Activated CD8-positive, alpha-beta T cell treated with anti-CD3 and anti-CD28 coated beads for 36 hours (primary cell): ENCODE results near the gene MANBA. TPM values are rescaled to one million over a fixed set of nuclear protein-coding genes. Genes with fewer than 3 reads are reported as not detected.
"Not testable (repeated sequence)": the region's sequence is repeated elsewhere in the genome, so short reads cannot be mapped to it uniquely, and the experiment has no call there.

Experiments used
- ATAC-seq: fragments of 200-7000 bp; cut with Tn5 transposase; one replicate; pipeline ENCODE4 v1.10.0; 2021; ENCODE audit warnings: mild to moderate bottlenecking, moderate library complexity
- CTCF ChIA-PET: fragments of 350-600 bp; sonication (Branson Sonifier 250); formaldehyde crosslinking; loops from one replicate; lab custom pipeline; 2021; ENCODE audit warnings: antibody characterized with exemption; lab: Charles Lee
- POLR2A ChIA-PET: fragments of 350-600 bp; sonication (Branson Sonifier 250); formaldehyde crosslinking; loops from one replicate; lab custom pipeline; 2021; ENCODE audit warnings: antibody characterized with exemption; lab: Charles Lee
- DNase-seq: peaks from one replicate; pipeline ENCODE4 v3.0.0-alpha.2; 2020
- H3K27ac Mint-ChIP-seq: one replicate; pipeline ENCODE4 v1.8.0; 2021; ENCODE audit warnings: mild to moderate bottlenecking, mixed read lengths
- H3K27me3 Mint-ChIP-seq: one replicate; pipeline ENCODE4 v1.8.0; 2021; ENCODE audit warnings: mixed read lengths
- H3K36me3 Mint-ChIP-seq: one replicate; pipeline ENCODE4 v1.8.0; 2021; ENCODE audit warnings: low read depth, mixed read lengths
- H3K4me1 Mint-ChIP-seq: one replicate; pipeline ENCODE4 v1.8.0; 2021; ENCODE audit warnings: low read depth, mixed read lengths
- H3K4me3 Mint-ChIP-seq: one replicate; pipeline ENCODE4 v1.8.0; 2021; ENCODE audit warnings: mild to moderate bottlenecking, moderate library complexity, mixed read lengths
- H3K9me3 Mint-ChIP-seq: one replicate; pipeline ENCODE4 v1.8.0; 2021; ENCODE audit warnings: mixed read lengths
- intact Hi-C: fragments of 100-400 bp; cut with micrococcal nuclease; formaldehyde crosslinking; loops from one replicate; pipeline ENCODE4 v1.10.0; 2022
- total RNA-seq, 2 experiments: library from RNA; stranded (reverse); gene quantifications; one replicate each; pipeline ENCODE4 v1.2.3, GENCODE V29; 2021
- TF ChIP-seq, protein P1 (sequence below): fragments of 200-600 bp; IDR thresholded peaks from one replicate; pipeline ENCODE4 v1.8.0; 2022; ENCODE audit warnings: antibody characterized with exemption, mild to moderate bottlenecking

Gene MANBA
- total RNA-seq, 2 experiments from 2014 or later, result 14.5 to 16.3 TPM

DNA sequence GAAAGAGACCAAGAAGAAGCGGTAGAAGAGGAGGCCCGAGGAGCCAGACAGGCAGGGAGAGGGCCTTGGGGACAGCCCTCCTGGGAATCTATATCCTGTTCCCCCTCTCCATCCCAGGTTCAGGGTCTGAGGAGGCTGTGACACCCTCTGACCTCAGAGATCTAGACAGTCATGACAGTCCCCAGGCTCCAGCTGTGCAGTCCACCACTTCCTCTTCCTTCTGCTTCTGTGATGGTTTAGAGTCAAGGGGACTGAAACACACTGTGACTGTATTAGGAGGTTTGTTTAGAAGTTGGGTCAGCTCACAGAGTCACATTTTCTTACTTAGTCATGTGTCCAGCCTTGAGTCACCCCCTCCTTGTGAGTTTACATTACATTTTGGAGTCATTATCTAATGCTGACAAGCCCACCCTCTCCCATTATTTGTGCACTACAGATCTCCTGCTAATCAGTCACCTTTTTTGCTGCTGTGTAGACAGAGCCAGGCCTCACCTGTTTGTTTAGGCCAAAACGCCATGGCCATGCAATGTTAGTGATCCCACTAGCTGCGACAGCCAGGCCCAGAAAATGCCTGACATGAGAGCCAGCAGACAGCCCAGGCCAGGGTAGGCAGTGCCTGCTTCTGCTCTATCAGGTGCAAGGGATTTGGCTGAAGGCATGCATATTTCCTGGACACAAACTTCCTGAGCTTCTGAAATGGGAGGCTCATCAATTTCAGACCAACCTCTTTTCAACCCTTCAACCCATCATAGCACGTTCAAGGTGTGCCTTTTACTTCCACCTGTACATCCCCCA is 26.0 kb downstream of the MANBA start:
- H3K4me1 Mint-ChIP-seq, result peaks cover 34% of the 10 kb centered on the region
- DNase-seq (peak; percentile 41), ATAC-seq (peak; percentile 92)
- peaks cover 22% of the 10 kb centered on the region for H3K9me3 Mint-ChIP-seq
- no peak overlapping the region for H3K4me3 Mint-ChIP-seq
- TF ChIP-seq, protein P1, sequence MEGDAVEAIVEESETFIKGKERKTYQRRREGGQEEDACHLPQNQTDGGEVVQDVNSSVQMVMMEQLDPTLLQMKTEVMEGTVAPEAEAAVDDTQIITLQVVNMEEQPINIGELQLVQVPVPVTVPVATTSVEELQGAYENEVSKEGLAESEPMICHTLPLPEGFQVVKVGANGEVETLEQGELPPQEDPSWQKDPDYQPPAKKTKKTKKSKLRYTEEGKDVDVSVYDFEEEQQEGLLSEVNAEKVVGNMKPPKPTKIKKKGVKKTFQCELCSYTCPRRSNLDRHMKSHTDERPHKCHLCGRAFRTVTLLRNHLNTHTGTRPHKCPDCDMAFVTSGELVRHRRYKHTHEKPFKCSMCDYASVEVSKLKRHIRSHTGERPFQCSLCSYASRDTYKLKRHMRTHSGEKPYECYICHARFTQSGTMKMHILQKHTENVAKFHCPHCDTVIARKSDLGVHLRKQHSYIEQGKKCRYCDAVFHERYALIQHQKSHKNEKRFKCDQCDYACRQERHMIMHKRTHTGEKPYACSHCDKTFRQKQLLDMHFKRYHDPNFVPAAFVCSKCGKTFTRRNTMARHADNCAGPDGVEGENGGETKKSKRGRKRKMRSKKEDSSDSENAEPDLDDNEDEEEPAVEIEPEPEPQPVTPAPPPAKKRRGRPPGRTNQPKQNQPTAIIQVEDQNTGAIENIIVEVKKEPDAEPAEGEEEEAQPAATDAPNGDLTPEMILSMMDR, result no peak
- H3K27me3 Mint-ChIP-seq, result no peaks in the 10 kb centered on the region
- intact Hi-C loops, result no loop called here
- ChIA-PET CTCF (no interaction called here), POLR2A (interaction anchor here (0.5 to 1.3 kb wide), 3 partner anchors 11 to 68 kb away, joined by 3 read pairs; no protein-coding TSS in a partner anchor)
- H3K36me3 Mint-ChIP-seq, result peaks cover 40% of the 10 kb centered on the region
- peak overlapping the region; percentile 40 for H3K27ac Mint-ChIP-seq

DNA sequence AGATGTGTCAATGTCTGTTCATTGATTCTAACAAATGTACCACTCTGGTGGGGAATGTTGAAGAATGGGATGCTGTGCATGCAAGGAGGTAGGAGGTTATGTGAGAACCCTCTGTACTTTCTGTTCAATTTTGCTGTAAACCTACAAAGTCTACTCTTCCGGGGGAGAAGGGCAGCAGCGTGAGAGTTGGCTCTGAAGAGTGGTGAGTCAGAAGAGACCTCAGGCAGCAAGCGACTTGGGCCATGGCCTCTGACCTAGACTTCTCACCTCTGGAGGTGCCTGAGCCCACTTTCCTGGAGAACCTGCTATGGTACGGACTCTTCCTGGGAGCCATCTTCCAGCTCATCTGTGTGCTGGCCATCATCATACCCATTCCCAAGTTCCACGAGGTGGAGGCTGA is 26.7 kb downstream of the MANBA start:
- POLR2A ChIA-PET, result no interaction called here
- peaks cover 18% of the 10 kb centered on the region for H3K9me3 Mint-ChIP-seq
- H3K27me3 Mint-ChIP-seq, result no peaks in the 10 kb centered on the region
- intact Hi-C loops, result no loop called here
- ATAC-seq, result peak; percentile 11
- DNase-seq, result no peak
- H3K4me3 Mint-ChIP-seq, result no peak overlapping the region
- H3K36me3 Mint-ChIP-seq, result peaks cover 37% of the 10 kb centered on the region
- H3K27ac Mint-ChIP-seq, result peak overlapping the region; percentile 40
- CTCF ChIA-PET, result no interaction called here
- TF ChIP-seq, protein P1, result no peak
- peaks cover 33% of the 10 kb centered on the region for H3K4me1 Mint-ChIP-seq

DNA sequence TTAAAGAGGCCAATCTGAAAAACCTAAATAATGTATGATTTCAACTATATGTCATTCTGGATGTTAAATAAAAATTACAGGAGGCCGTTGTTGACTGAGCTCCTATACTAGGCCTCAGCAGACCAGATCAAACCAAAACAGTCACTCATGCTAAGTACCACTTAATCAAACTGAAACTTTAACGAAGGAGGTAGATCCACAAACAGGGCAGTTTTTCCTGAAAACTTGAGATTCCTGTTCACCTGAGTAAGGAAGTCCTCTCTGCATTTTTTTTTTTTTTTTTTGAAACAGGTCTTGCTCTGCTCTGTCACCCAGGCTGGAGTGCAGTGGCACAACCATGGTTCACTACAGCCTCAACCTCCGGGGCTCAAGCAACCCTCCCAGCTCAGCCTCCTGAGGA is 27.7 kb downstream of the MANBA start:
- Mint-ChIP-seq H3K4me3 (no peak overlapping the region), H3K27me3 (no peaks in the 10 kb centered on the region), H3K27ac (no peak overlapping the region), H3K4me1 (peaks cover 25% of the 10 kb centered on the region), H3K36me3 (peaks cover 30% of the 10 kb centered on the region), H3K9me3 (peaks cover 13% of the 10 kb centered on the region)
- POLR2A ChIA-PET, result no interaction called here
- TF ChIP-seq, protein P1, result no peak
- intact Hi-C loops, result no loop called here
- DNase-seq (no peak), ATAC-seq (no peak)
- CTCF ChIA-PET, result no interaction called here

DNA sequence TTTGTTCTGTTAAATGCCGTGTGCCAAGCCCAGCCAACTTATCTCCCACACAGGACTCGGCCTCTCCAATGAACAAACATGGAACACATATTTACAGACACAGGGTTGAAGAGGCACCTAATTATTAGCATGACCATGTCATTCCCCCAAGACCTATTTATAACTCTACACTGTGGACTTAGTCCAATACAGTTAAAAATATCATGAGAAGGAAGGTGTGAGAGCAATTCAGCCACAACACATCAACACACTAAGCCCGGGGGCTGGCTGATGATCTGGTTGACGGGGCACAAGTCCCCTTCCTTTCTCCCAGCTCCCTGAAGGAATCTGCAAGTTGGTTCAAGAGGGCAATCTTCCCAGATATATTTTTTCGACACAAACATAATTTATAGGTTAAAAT is 28.1 kb downstream of the MANBA start:
- DNase-seq, result no peak
- ChIA-PET POLR2A (no interaction called here), CTCF (no interaction called here)
- Mint-ChIP-seq H3K4me1 (peaks cover 23% of the 10 kb centered on the region), H3K4me3 (no peak overlapping the region), H3K27ac (no peak overlapping the region), H3K9me3 (peaks cover 13% of the 10 kb centered on the region), H3K27me3 (no peaks in the 10 kb centered on the region), H3K36me3 (peaks cover 30% of the 10 kb centered on the region)
- intact Hi-C loops, result no loop called here
- TF ChIP-seq, protein P1, result no peak
- ATAC-seq, result no peak

DNA sequence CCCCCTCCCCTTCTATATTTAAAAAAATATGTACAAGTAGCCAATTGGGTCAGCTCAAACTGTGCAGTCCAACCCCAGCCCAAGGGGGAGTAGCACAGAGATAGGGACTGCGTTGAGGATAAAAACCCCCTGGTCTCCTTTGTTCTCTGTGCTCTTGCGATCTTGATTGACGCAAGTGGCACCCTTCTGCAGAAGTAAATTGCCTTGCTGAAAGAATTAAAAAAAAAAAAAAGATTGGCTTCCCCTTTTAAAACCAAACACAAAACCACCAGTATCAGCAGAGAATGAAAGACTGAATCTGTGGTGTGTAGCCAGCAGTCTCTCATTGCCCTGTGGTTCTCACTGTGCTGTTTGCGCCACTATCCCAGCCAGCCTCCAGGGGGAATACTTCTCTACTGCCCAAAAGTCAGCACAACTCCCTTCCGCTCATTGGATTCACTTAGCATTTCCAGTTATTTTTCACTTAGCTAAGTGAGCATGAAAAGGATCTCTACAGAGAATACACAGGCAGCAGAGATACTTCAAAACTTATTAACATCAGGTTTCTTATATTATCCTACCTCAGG is 29.7 kb downstream of the MANBA start:
- CTCF ChIA-PET, result interaction anchor here (0.6 to 1.4 kb wide), 2 partner anchors 14 to 1053 kb away, joined by 3 read pairs; no protein-coding TSS in a partner anchor
- POLR2A ChIA-PET, result interaction anchor here (0.6 to 0.7 kb wide), 2 partner anchors 16 to 88 kb away, joined by 3 read pairs; no protein-coding TSS in a partner anchor
- peaks cover 30% of the 10 kb centered on the region for H3K36me3 Mint-ChIP-seq

DNA sequence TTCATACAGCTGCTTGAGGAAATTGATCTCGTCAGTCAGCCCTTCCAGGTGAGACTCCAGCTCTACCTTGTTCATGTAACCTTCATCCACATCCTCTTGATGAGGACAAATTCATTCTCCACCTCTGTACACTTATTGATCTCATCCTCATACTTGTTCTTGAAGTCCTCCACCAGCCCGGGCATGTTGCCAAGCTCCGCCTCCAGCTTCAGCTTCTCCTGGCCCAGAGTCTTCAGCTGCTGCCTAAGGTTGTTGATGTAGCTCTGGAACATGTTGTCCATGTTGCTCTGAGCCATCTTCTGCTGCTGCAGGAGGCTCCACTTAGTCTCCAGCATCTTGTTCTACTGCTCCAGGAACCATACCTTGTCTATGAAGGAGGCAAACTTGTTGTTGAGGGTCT is 31.3 kb downstream of the MANBA start:
- CTCF ChIA-PET, H3K4me3 Mint-ChIP-seq, H3K4me1 Mint-ChIP-seq, ATAC-seq, H3K27me3 Mint-ChIP-seq, DNase-seq, intact Hi-C loops, H3K27ac Mint-ChIP-seq: not testable (repeated sequence)
- Mint-ChIP-seq H3K36me3 (peaks cover 30% of the 10 kb centered on the region), H3K9me3 (peaks cover 13% of the 10 kb centered on the region)
- POLR2A ChIA-PET, result interaction anchor here (1.4 kb wide), 1 partner anchor 31 kb away, joined by 3 read pairs; the partner anchor contains the start of gene MANBA

More for the DNA sequence above, 29.7 kb downstream of the MANBA start:
- no peak for ATAC-seq
- intact Hi-C loops, result no loop called here
- Mint-ChIP-seq H3K4me3 (no peak overlapping the region), H3K9me3 (peaks cover 13% of the 10 kb centered on the region), H3K4me1 (peaks cover 16% of the 10 kb centered on the region), H3K27ac (no peak overlapping the region), H3K27me3 (no peaks in the 10 kb centered on the region)
- TF ChIP-seq, protein P1, result no peak
- no peak for DNase-seq

DNA sequence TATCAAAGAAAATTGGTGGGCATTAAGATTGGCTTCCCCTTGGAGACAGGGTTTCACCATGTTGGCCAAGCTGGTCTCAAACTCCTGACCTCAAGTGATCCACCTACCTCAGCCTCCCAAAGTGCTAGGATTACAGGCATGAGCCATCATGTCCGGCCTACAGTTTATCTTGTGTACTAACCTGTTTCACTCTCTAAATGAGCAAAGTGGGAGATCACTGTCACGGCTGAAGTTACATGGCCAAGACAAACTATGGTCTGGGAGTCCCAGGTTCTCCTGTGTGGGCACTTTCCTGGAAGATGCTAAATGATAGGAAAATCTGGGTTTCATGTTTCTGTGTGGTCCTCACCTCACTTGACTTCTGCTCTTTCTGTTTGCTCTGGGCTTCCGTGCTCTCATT is 33.8 kb downstream of the MANBA start:
- peaks cover 23% of the 10 kb centered on the region for H3K36me3 Mint-ChIP-seq
- POLR2A ChIA-PET, ATAC-seq, DNase-seq, intact Hi-C loops, CTCF ChIA-PET, H3K4me3 Mint-ChIP-seq, H3K27ac Mint-ChIP-seq, H3K4me1 Mint-ChIP-seq, H3K27me3 Mint-ChIP-seq: not testable (repeated sequence)
- H3K9me3 Mint-ChIP-seq, result peaks cover 11% of the 10 kb centered on the region
